Activated CD4-positive, alpha-beta T cell treated with anti-CD3 and anti-CD28 coated beads for 48 hours (primary cell): Measurements from ENCODE around the gene CTXN2.

Experiments
- DNase-seq: peaks from one replicate; pipeline ENCODE4 v3.0.0-alpha.2; 2020

Gene CTXN2

GRCh38 chr15:48225771-48226170 is 34.3 kb downstream of the CTXN2 start:
- no peak for DNase-seq

GRCh38 chr15:48230498-48230897 is 39.0 kb downstream of the CTXN2 start:
- DNase-seq: no peak

- no peak for DNase-seq
Observed at GRCh38 chr15:48233246-48233645, 41.8 kb downstream of the CTXN2 start.

GRCh38 chr15:48239334-48239733 is 47.9 kb downstream of the CTXN2 start:
- no peak for DNase-seq

GRCh38 chr15:48242015-48242414 is 50.5 kb downstream of the CTXN2 start:
- no peak for DNase-seq

- DNase-seq: no peak
Observed at GRCh38 chr15:48242535-48242934, 51.1 kb downstream of the CTXN2 start.

- no peak for DNase-seq
Observed at GRCh38 chr15:48244921-48245320, 53.5 kb downstream of the CTXN2 start.

GRCh38 chr15:48248414-48248813 is 56.9 kb downstream of the CTXN2 start:
- DNase-seq: no peak

GRCh38 chr15:48250640-48251076 is 59.2 kb downstream of the CTXN2 start:
- DNase-seq: peak; percentile 18

- no peak for DNase-seq
Observed at GRCh38 chr15:48253172-48253571, 61.7 kb downstream of the CTXN2 start.
